Measurements from ENCODE around the gene OR2W3. TPM values are rescaled to one million over a fixed set of nuclear protein-coding genes. Genes with fewer than 3 reads are reported as not detected.
A peak's percentile ranks its signal among the peaks of the same experiment; 100 is the strongest.

OR2W3 gene
- total RNA-seq, 1 donor, result 45.8 TPM

- DNase-seq (ENCODE audit: low read depth in 2 of 3, low spot score in 2 of 3), result peak in 1 of 3 donors; percentile 9
These were observed 19.7 kb downstream of the OR2W3 start for GRCh38 chr1:247914941-247915662.

- no peak for DNase-seq (ENCODE audit: low read depth in 2 of 3, low spot score in 2 of 3)
These were observed 24.6 kb downstream of the OR2W3 start, which contains the start of gene OR2T8 for GRCh38 chr1:247919952-247920351. TSS of gene OR2T8 (plus strand) at chr1:247920252. CDS start at chr1:247921018, 766 bp downstream.

GRCh38 chr1:247923941-247924340 is 28.6 kb downstream of the OR2W3 start:
- DNase-seq (ENCODE audit: low read depth in 2 of 3, low spot score in 2 of 3), result no peak

- no peak for DNase-seq (ENCODE audit: low read depth in 2 of 3, low spot score in 2 of 3)
These were observed 29.5 kb downstream of the OR2W3 start, which contains the start of gene OR2AJ1 for GRCh38 chr1:247924868-247925267. TSS of gene OR2AJ1 (plus strand) at chr1:247924889. CDS start at chr1:247933769, 8,880 bp downstream.

GRCh38 chr1:247933989-247934388 is 38.6 kb downstream of the OR2W3 start:
- no peak for DNase-seq (ENCODE audit: low read depth in 2 of 3, low spot score in 2 of 3)

- DNase-seq (ENCODE audit: low read depth in 2 of 3, low spot score in 2 of 3), result no peak
These were observed 40.4 kb downstream of the OR2W3 start for GRCh38 chr1:247935781-247936180.

- no peak for DNase-seq (ENCODE audit: low read depth in 2 of 3, low spot score in 2 of 3)
These were observed 41.0 kb downstream of the OR2W3 start for GRCh38 chr1:247936415-247936814.

- DNase-seq (ENCODE audit: low read depth in 2 of 3, low spot score in 2 of 3), result peak; percentile 68 to 96 (median 95)
These were observed 41.8 kb downstream of the OR2W3 start for GRCh38 chr1:247936965-247937734.

GRCh38 chr1:247942624-247943023 is 47.2 kb downstream of the OR2W3 start:
- no peak for DNase-seq (ENCODE audit: low read depth in 2 of 3, low spot score in 2 of 3)

Other genes with a start within 250 kb of the OR2W3 start
- gene OR13G1, start 215.8 kb upstream of the OR2W3 start, total RNA-seq, result not detected
- gene OR6F1, start 178.9 kb upstream of the OR2W3 start, total RNA-seq, result under 0.01 TPM
- 0.81 TPM for gene OR14K1, start 157.0 kb upstream of the OR2W3 start, total RNA-seq
- gene OR14A2, start 147.4 kb upstream of the OR2W3 start, total RNA-seq, result not detected
- not detected for gene OR1C1, start 135.0 kb upstream of the OR2W3 start, total RNA-seq
- gene OR14A16, start 71.5 kb upstream of the OR2W3 start, total RNA-seq, result not detected
- gene OR11L1, start 53.7 kb upstream of the OR2W3 start, total RNA-seq, result under 0.01 TPM
- gene TRIM58, start 38.4 kb upstream of the OR2W3 start, total RNA-seq, result 25.3 TPM
- 1.6 TPM for gene OR2T8, start 24.7 kb downstream of the OR2W3 start, total RNA-seq
- gene OR2AJ1, start 29.3 kb downstream of the OR2W3 start, total RNA-seq, result 0.27 TPM
- 9.2 TPM for gene OR2L8, start 53.3 kb downstream of the OR2W3 start, total RNA-seq
- gene OR2AK2, start 69.6 kb downstream of the OR2W3 start, total RNA-seq, result 3.2 TPM
- gene OR2L5, start 118.1 kb downstream of the OR2W3 start, total RNA-seq, result 1.3 TPM
- 3.0 TPM for gene OR2L2, start 134.5 kb downstream of the OR2W3 start, total RNA-seq
- 1.6 TPM for gene OR2L3, start 151.2 kb downstream of the OR2W3 start, total RNA-seq
- gene OR2L13, start 199.6 kb downstream of the OR2W3 start, total RNA-seq, result 3.8 TPM
- gene OR2M5, start 249.6 kb downstream of the OR2W3 start, total RNA-seq, result 0.54 TPM

All from hematopoietic multipotent progenitor cell (in vitro differentiated cells).